NCI-H69 (cell line): ENCODE data around the gene COL16A1.

Experiments
- DNase-seq: peaks from one replicate; lab custom pipeline; 2025; lab: John Stamatoyannopoulos, UW

The COL16A1 gene

GRCh38 chr1:31703431-31704270 is at the start of gene COL16A1:
TSS of gene COL16A1 (minus strand) at chr1:31704017. CDS start at chr1:31702193, 1,824 bp downstream.
- peak; percentile 78 for DNase-seq

- DNase-seq, result peak; percentile 30
Measured at GRCh38 chr1:31752952-31753475, 49.2 kb upstream of the COL16A1 start.

GRCh38 chr1:31752258-31752657 is 48.4 kb upstream of the COL16A1 start:
- no peak for DNase-seq

- DNase-seq, result peak; percentile 22
Measured at GRCh38 chr1:31751822-31752241, 48.0 kb upstream of the COL16A1 start.

GRCh38 chr1:31750858-31751510 is 47.2 kb upstream of the COL16A1 start:
- DNase-seq, result peak; percentile 7

GRCh38 chr1:31749785-31750735 is 46.2 kb upstream of the COL16A1 start:
- no peak for DNase-seq

- peak; percentile 4 for DNase-seq
Measured at GRCh38 chr1:31748365-31748764, 44.5 kb upstream of the COL16A1 start.

GRCh38 chr1:31747304-31747703 is 43.5 kb upstream of the COL16A1 start:
- DNase-seq, result no peak

- peak; percentile 34 for DNase-seq
Measured at GRCh38 chr1:31746687-31747086, 42.9 kb upstream of the COL16A1 start.

GRCh38 chr1:31745946-31746670 is 42.3 kb upstream of the COL16A1 start:
- peak; percentile 76 for DNase-seq

- DNase-seq, result peak; percentile 71
Measured at GRCh38 chr1:31745096-31745945, 41.5 kb upstream of the COL16A1 start.

GRCh38 chr1:31744165-31744888 is 40.5 kb upstream of the COL16A1 start:
- no peak for DNase-seq

GRCh38 chr1:31742462-31743212 is 38.8 kb upstream of the COL16A1 start:
- DNase-seq, result no peak

- DNase-seq, result peak; percentile 27
Measured at GRCh38 chr1:31739346-31739745, 35.5 kb upstream of the COL16A1 start.

- DNase-seq, result peak; percentile 60
Measured at GRCh38 chr1:31736675-31737074, 32.9 kb upstream of the COL16A1 start.

- DNase-seq, result no peak
Measured at GRCh38 chr1:31735571-31735970, 31.8 kb upstream of the COL16A1 start.

- DNase-seq, result no peak
Measured at GRCh38 chr1:31734582-31735107, 30.8 kb upstream of the COL16A1 start.

- DNase-seq, result peak; percentile 86
Measured at GRCh38 chr1:31733389-31734219, 29.8 kb upstream of the COL16A1 start.
